NCI-H226 (cell line): ENCODE results near the gene PAN3.
"Not testable (repeated sequence)": the region's sequence is repeated elsewhere in the genome, so short reads cannot be mapped to it uniquely, and the experiment has no call there.

Source experiments
- DNase-seq: peaks from one replicate; pipeline ENCODE4 v3.0.0-alpha.2; 2015

PAN3 gene

DNA sequence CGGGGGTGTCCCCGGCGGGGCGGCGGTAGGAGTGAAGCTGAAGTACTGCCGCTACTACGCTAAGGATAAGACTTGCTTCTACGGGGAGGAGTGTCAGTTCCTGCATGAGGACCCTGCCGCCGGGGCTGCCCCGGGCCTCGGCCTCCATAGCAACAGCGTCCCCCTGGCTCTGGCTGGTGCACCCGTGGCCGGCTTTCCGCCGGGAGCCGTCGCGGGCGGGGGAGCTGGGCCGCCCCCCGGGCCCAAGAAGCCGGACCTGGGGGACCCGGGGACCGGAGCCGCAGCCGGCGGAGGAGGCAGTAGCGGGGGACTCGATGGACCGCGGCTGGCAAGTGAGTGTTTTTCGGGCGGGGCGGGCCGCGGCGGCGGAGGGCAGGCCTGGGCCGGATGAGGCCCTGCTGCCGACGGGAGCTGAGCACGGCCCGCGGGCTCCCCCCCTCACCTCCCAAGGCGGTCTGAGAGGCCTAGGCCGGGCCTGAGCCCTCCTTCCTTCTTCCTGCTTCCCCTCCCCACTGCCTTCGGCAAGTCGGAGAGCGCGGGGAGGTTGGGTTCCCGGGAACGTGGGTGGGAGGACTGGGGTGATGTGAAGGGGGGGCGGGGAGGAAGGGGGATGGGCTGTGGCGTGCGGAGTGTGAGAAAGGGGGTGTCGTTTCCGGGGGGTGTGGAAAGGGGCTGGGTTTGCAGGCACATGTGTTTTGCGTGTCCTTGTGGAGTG, 568 bp downstream of the PAN3 start:
- DNase-seq, result peak; percentile 84

DNA sequence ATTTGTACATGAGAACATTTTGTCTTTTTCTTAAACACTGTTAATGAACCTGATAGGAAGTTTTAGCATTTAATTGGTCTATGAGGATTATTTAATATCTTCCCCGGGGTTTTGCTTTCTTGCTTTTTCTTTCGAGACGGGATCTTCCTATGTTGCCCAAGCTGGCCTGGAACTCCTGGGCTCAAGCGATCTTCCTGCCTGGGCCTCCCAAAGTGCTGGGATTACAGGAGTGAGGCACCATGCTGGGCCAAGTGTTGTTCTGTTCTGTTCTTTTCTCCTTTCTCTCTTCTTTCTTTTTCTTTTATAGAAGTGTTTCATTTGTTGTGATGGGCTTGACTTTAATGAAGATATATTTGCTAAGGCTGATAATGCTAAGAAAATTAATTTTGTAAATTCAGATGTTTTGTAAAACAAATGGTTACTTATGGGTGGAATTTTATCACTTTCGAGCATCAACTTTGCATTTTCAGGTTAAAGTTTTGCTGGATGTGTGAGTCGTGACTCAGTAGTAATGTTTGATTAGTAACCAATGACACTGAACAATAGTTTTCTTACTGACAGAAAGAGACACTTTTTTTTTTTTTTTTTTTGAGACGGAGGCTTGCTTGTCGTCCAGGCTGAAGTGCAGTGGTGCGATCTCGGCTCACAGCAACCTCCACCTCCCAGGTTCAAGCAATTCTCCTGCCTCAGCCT, 2.2 kb downstream of the PAN3 start:
- no peak for DNase-seq

DNA sequence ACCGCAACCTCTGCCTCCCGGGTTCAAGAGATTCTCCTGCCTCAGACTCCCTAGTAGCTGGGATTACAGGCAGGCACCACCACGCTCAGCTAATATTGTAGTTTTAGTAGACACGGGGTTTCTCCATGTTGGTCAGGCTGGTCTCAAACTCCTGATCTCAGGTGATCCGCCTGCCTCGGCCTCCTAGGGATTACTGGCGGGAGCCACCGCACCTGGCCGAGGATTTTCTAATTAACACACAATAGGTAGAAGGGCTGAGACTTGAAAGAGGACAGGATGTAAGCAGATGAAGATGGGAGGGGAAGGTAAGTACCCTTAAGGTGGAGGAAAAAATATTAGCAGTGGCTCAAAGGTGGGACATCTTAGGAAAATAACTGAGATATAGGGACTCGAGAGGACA, 3.2 kb downstream of the PAN3 start:
- not testable (repeated sequence) for DNase-seq

GRCh38 chr13:28145049-28145448, 6.7 kb downstream of the PAN3 start:
- no peak for DNase-seq

GRCh38 chr13:28147495-28147894, 9.2 kb downstream of the PAN3 start:
- peak; percentile 20 for DNase-seq

GRCh38 chr13:28159057-28159456, 20.7 kb downstream of the PAN3 start:
- DNase-seq, result no peak

- DNase-seq, result peak; percentile 18
These were observed 23.0 kb downstream of the PAN3 start for GRCh38 chr13:28161370-28161769.

- no peak for DNase-seq
These were observed 25.2 kb downstream of the PAN3 start for GRCh38 chr13:28163587-28163986.

GRCh38 chr13:28166257-28166656, 27.9 kb downstream of the PAN3 start:
- DNase-seq, result no peak

GRCh38 chr13:28171266-28171665, 32.9 kb downstream of the PAN3 start:
- DNase-seq, result no peak

GRCh38 chr13:28172947-28173346, 34.6 kb downstream of the PAN3 start:
- no peak for DNase-seq

GRCh38 chr13:28173793-28174192, 35.4 kb downstream of the PAN3 start:
- no peak for DNase-seq

DNA sequence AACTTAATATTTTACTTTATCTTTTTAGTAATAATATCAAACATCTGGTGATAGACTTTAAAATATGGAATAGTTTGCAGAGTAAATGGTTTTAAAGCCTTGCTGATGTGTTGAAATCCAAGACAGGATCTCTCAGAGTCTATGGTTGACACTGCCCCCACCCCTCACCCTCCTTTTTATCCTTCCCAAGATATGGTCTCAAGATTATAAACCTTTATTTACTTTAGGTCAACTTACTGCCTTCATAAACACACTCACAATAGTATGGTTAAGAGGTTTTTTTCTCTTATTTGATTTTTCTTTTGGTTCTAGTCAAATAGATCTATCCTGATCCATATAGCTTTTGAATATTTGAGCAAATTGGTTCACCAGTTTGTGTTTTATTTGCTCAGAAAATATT, 39.0 kb downstream of the PAN3 start:
- DNase-seq, result no peak

GRCh38 chr13:28177877-28178276, 39.5 kb downstream of the PAN3 start:
- no peak for DNase-seq

DNA sequence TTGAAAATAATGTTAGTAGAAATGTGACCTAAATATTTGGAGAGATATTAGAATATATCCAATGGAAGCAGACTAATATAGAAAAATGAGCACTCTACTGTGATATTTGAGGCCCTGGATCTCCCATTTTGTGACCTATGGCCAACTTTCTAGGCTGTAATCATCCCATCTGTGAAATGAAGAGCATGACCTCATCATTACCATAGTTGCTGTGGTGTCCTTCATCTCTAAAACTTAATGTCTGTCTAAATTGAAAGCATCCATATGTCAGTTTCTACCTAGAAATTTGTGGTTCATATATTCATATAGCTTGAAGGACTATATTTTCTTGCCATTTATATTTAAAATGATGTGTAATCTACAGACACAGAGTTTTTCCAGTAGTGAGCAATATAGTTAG, 41.6 kb downstream of the PAN3 start:
- DNase-seq, result no peak

DNA sequence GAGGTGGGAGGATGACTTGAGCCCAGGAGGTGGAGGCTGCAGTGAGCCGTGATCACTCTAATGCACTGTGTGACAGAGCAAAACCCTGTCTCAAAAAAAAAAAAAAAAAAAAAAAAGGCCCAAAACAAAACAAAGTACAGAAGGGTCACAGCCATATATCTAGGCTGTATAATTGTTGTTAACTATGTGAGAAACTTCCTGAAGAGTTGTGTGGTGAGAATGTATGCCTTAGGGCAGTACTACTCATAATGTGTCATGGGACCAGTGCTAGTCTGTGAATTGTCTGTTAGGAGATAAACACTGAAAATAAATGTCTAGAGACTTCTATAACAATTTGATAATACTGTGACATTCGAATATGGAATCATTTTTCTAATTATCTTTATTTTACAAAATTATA, 43.1 kb downstream of the PAN3 start:
- peak; percentile 74 for DNase-seq

- DNase-seq, result no peak
These were observed 46.9 kb downstream of the PAN3 start for GRCh38 chr13:28185256-28185655.

- no peak for DNase-seq
These were observed 60.7 kb downstream of the PAN3 start for GRCh38 chr13:28199089-28199488.

DNA sequence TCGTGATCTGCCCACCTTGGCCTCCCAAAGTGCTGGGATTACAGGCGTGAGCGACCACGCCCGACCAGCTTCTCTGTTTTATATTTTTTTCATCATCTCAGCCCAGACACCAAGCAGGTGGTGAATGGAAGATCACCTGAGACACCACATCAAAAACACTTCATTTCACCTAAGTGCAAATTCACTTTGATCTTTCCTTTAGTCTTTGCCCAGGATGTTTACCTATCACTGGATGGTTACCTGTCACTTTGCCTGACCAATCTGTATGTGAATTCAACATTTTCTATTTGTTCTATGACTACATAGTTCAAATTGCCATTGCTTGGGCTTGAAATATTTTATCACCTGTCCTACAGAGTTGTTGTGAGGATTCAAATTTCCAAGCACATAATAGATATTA, 65.7 kb downstream of the PAN3 start:
- no peak for DNase-seq

GRCh38 chr13:28204690-28205443, 66.5 kb downstream of the PAN3 start:
- DNase-seq, result no peak

DNA sequence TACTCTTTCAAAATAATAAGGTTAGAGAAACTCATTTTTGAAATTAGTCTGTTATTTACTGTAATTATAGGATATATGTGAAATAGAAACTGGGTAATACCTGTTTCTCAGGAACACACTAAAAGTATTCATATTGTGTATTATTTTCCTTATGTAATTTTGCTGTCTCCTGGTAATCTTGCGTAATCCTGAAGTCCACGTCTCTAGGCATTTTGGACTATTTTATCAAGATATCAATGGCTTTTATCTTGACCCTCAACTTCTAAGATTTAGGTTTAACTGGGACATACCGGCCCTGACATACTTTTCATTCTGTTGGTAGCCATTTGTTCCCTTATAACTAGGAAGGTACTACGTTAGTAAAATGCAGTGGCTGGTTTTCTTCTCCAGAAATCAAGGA, 80.3 kb downstream of the PAN3 start:
- DNase-seq, result no peak

GRCh38 chr13:28219408-28220099, 81.2 kb downstream of the PAN3 start:
- DNase-seq, result no peak

- DNase-seq, result peak; percentile 1
These were observed 81.8 kb downstream of the PAN3 start for GRCh38 chr13:28220166-28220565.
